GM18858 (cell line): ENCODE results near the gene RPS19.

Experiments used
- ATAC-seq: cut with Tn5 transposase; IDR thresholded peaks from one replicate; pipeline ENCODE4 v1.9.1; 2021; ENCODE audit not compliant: unreplicated experiment

The RPS19 gene

DNA sequence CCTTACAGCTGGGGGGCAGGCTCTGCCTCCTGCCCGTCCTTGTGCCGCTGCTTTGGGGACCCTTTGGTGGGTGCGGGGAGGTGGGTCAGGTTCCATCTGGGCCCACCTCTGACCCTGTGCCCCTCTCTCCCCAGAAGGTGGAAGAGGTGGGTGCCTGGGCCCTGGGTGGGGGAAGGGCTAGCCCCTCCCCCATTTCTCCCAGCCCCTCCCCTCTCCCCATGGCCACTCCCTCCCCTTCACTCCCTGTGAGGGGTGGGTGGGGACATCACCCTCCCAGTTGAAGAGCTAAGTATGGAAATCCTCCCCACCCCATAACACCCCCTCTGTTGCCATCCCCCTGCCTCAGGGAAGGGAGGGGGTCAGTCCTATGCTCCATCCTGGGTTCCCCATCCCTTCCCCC, 37.1 kb downstream of the RPS19 start:
- no peak for ATAC-seq

DNA sequence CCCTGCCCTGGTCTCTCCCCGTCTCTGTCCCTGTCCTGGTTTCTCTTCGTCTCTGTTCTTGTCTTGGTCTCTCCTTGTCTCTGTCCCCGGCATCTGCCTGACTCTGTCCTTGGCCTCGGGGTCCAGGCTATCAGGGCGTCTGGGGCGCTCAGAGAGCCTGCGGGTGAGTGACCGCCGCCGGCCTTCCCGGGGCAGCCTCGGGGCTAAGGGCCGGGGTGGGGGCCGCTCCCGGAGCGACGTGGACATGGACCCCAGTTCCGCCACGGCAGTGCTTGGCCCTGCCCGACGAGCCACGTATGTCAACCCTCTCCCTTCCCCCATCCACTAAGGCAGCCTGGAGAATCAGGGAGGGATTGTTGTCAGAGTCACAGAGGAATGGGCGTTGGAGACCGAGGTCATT, 37.8 kb downstream of the RPS19 start:
- ATAC-seq: no peak

DNA sequence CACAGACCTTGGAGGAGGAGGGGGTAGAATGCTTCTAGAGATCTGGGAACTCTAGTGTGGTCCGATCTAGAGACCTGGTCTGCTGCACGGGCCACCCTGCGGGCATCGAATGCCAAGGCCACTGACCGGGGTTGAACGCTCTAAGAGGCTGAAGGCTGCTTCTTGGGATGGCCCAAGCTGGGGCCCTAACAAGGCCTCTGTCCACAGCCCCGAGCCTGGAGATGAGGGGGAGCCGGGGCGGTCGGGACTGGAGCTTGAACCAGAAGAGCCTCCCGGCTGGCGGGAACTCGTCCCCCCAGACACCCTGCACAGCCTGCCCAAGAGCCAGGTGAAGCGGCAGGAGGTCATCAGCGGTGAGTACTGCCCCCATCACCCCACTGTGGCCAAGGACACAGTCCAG, 38.2 kb downstream of the RPS19 start:
- no peak for ATAC-seq

- ATAC-seq: no peak
Measured at GRCh38 chr19:41901707-41902360, 41.8 kb downstream of the RPS19 start.

DNA sequence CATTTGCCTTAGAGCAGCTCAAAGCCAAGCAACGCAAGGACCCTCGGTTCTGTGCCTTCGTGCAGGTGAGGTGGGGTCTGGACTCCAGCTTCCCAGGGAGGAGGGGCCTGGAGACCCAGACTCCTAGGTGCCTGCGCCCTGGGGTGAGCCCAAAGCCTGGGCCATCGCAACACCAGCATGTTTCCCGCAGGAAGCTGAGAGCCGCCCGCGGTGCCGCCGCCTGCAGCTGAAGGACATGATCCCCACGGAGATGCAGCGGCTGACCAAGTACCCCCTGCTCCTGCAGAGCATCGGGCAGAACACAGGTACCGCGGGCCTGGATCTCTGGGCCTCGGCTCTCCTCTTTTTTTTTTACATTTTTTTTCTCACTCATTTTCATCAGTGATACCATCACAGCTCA, 42.5 kb downstream of the RPS19 start:
- no peak for ATAC-seq

DNA sequence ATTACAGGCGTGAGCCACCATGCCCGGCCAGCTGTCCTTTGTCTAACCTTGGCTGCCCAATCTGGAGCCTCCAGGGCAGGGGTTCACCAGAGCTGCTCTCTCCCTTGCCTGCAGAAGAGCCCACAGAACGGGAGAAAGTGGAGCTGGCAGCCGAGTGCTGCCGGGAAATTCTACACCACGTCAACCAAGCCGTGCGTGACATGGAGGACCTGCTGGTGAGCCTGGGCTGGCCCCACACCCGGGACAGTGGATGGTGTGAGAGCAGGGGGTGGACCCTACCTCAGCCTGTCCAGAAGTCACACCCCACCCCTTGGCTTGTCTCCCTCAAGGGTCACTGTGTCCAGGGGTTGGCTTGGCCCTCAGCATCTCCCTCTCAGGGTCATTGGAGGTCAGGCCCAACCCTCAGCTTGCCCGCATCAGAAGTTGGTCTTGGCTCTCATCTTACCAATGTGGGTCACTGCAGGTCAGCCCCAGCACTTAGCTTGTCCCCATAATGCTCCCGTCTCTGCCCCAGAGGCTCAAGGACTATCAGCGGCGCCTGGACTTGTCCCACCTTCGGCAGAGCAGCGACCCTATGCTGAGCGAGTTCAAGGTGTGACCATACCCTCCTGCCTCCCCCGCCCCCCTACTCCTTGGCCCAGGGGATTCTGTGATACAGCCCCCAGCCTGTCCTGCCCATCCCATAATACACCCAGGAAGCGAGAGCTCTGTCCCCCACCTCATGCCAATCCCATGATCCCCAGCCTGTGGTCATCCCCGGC, 43.3 kb downstream of the RPS19 start:
- ATAC-seq: no peak

DNA sequence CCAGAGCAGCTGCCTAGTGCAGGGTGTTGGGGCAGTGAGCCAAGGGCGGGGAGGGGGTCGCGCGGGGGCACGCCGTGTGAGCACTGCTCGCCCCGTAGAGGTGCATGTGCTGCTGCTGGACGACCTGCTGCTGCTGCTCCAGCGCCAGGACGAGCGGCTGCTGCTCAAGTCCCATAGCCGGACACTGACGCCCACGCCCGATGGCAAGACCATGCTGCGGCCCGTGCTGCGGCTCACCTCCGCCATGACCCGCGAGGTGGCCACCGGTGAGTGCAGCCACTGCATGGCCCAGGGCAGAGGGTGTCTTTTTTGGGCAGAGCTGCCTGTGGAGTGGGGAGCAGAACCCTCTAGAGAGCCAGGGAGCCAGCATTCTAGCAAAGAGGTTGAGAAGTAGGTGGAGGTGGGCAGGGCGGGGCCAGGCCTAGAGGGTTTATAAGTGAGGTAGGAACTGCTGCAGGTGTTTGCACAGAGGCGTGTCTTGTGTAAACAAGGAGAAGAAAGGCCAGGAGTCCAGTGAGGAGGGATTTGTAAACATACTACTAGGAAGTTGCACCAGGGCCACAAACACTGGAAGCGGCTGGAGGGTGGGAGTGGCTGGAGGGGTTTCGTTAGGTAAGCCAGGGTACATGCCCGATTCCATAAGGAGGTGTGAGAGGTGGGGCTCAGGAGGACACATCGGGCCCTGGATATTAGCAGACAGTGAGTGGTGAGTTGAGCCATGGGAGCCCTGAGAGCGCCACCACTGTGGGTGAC, 44.2 kb downstream of the RPS19 start:
- no peak for ATAC-seq

- no peak for ATAC-seq
Measured at GRCh38 chr19:41905273-41906002, 45.4 kb downstream of the RPS19 start.

- ATAC-seq: no peak
Measured at GRCh38 chr19:41906271-41906670, 46.2 kb downstream of the RPS19 start.

GRCh38 chr19:41906916-41907680, 47.0 kb downstream of the RPS19 start:
- no peak for ATAC-seq

DNA sequence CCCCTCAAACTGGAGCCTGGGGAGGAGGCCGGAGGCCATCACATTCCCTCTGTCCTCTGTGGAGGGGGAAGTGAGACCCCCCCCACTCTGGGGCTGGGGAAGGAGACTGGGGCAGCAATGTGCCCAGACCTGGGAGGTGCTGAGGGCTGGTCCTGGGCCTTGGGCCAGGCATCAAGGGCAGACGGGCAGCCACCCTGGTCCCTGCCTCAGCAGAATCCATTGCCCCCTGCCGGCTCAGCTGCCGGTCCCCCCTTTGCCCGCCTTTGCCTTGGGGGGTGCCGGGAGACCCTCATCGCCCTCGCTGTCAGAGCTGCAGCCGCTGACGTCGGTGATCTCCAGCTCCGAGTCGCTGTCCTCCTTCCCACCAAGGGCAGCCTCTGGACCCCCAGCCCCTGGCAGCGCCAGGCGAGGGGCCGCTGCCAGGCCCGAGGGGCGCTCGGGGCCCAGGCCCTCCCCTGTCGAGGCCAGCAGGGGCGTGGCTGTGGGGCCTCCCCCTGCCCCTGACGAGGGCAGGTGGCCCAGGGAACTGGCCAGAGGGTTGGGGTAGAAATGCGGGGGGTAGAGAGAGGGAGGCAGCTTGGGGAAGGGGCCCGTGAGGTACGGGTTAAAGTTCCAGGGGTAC, 48.0 kb downstream of the RPS19 start:
- ATAC-seq: no peak

GRCh38 chr19:41908724-41909464, 48.8 kb downstream of the RPS19 start:
- ATAC-seq: no peak

DNA sequence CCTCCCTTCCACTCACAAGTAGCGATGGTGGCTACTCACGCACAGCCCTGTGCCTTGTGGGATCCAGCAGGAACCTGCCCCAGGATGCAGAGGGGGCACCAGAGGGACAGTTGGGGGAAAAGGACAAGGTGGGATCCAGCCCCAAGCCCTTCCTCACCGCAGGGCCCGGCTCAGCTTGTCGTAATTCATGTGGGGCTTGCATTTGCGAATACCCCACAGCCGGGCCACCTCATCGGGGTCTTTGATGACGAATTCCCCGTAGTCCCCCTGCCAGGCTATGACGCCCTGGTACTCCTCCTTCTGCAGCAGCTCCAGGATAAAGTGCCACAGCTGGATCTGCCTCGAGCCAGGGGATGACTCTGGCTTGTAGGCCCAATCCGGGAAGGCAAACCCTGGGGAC, 49.7 kb downstream of the RPS19 start:
- no peak for ATAC-seq

DNA sequence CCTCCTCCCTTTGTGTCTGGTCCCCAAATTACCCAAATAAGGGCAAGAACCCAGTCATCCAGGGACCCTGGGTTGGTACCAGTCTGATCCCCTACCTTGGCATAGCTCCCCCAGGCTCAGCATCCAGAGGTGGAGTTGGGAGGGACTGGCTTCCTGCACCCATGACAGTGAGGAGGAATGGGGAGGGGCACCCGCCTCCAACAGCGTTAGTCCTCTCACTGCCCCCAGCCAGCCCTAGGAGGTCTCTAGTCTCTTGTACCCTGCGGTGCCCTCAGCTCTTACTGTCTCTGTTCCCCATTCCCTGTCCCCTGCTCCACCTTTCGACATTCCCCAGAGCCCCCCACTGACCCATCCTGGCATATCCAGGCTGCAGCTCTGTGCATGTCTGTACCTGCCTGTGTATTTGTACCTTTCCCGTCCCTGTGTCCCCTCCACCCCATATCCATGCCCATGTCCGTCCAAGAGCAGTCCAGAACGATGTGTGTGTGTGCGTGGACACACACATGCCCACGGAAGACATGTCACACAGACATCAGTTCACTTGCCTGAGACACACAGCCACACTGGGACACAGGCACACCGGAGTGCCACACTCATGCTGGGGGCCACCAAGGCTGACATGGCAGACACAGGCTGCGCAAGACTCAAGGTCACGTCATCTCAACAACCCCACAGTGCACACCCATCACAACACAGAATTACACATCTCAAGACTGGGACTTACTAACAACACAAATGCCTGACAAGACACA, 50.4 kb downstream of the RPS19 start:
- no peak for ATAC-seq

- no peak for ATAC-seq
Measured at GRCh38 chr19:41910992-41911888, 51.2 kb downstream of the RPS19 start.

GRCh38 chr19:41911889-41912731, 52.1 kb downstream of the RPS19 start:
- no peak for ATAC-seq
